IMR-90 (cell line): ENCODE data around the gene OPHN1. TPM values are rescaled to one million over a fixed set of nuclear protein-coding genes. Genes with fewer than 3 reads are reported as not detected.

Experiments
- ATAC-seq: fragments of 200-7000 bp; cut with Tn5 transposase; 2 replicates; pipeline ENCODE4 v1.9.1; 2020; ENCODE audit warnings: low read depth, mild to moderate bottlenecking, moderate library complexity
- BruUV-seq: library from RNA; stranded (reverse); fragments of 400-500 nt; replicated peaks from 2 replicates; lab custom pipeline; 2021; lab: Mats Ljungman, UMichigan
- CTCF ChIA-PET: fragments of 300-600 bp; formaldehyde crosslinking; extraction: SDS; loops from one replicate; lab custom pipeline; 2021; ENCODE audit warnings: antibody characterized with exemption; lab: Yijun Ruan, JAX
- POLR2A ChIA-PET: fragments of 300-600 bp; sonication (Branson Sonifier 250); formaldehyde crosslinking; loops from one replicate; lab custom pipeline; 2022; ENCODE audit warnings: antibody characterized with exemption; ENCODE audit not compliant: unreplicated experiment; lab: Charles Lee
- DNase-seq: peaks from one replicate; pipeline ENCODE4 v3.0.0; 2013
- H2AFZ ChIP-seq: replicated peaks from 2 replicates; pipeline ENCODE3; 2013; ENCODE audit warnings: low read length, mild to moderate bottlenecking; ENCODE audit not compliant: poor library complexity
- H2AK5ac ChIP-seq: 2 replicates; pipeline ENCODE4 v1.6.1; 2013; ENCODE audit warnings: low read depth, low read length, inconsistent platforms
- H2AK9ac ChIP-seq: replicated peaks from 2 replicates; pipeline ENCODE3; 2013; ENCODE audit warnings: mild to moderate bottlenecking, low read depth, low read length, moderate library complexity; ENCODE audit not compliant: poor library complexity
- H2BK120ac ChIP-seq: 2 replicates; pipeline ENCODE4 v1.6.1; 2013; ENCODE audit warnings: low read depth, low read length, inconsistent platforms
- H2BK15ac ChIP-seq: 3 replicates; pipeline ENCODE4 v1.6.1; 2013; ENCODE audit warnings: low read depth, low read length, inconsistent platforms
- H2BK20ac ChIP-seq: 2 replicates; pipeline ENCODE4 v1.6.1; 2013; ENCODE audit warnings: low read depth, mild to moderate bottlenecking, inconsistent platforms, low read length, moderate library complexity
- H2BK5ac ChIP-seq: 2 replicates; pipeline ENCODE4 v1.6.1; 2013; ENCODE audit warnings: mild to moderate bottlenecking, low read depth, low read length, inconsistent platforms; ENCODE audit not compliant: poor library complexity, severe bottlenecking
- H3K14ac ChIP-seq: replicated peaks from 2 replicates; pipeline ENCODE4 v1.6.1; 2013; ENCODE audit warnings: low read depth, low read length, inconsistent platforms
- H3K18ac ChIP-seq: 2 replicates; pipeline ENCODE4 v1.6.1; 2013; ENCODE audit warnings: low read depth, low read length, control low read depth
- H3K23ac ChIP-seq: 2 replicates; pipeline ENCODE4 v1.6.1; 2013; ENCODE audit warnings: low read depth, low read length, inconsistent platforms
- H3K27ac ChIP-seq: 2 replicates; pipeline ENCODE4 v1.5.1; 2013; ENCODE audit warnings: mild to moderate bottlenecking, control low read depth, low read length; ENCODE audit not compliant: insufficient read depth
- H3K27me3 ChIP-seq: 2 replicates; pipeline ENCODE4 v1.6.1; 2013; ENCODE audit warnings: low read length; ENCODE audit not compliant: control insufficient read depth, insufficient read depth
- H3K36me3 ChIP-seq: 2 replicates; pipeline ENCODE4 v1.6.1; 2013; ENCODE audit warnings: low read length, mixed read lengths; ENCODE audit not compliant: control insufficient read depth, insufficient read depth
- H3K4ac ChIP-seq: 2 replicates; pipeline ENCODE4 v1.6.1; 2013; ENCODE audit warnings: low read depth, low read length, inconsistent platforms
- H3K4me1 ChIP-seq: 2 replicates; pipeline ENCODE4 v1.6.1; 2013; ENCODE audit warnings: low read length, mixed read lengths; ENCODE audit not compliant: control insufficient read depth, insufficient read depth
- H3K4me2 ChIP-seq: 2 replicates; pipeline ENCODE4 v1.6.1; 2013; ENCODE audit warnings: low read depth, mild to moderate bottlenecking, control low read depth, low read length, moderate library complexity
- H3K4me3 ChIP-seq: 2 replicates; pipeline ENCODE4 v1.5.1; 2013; ENCODE audit warnings: low read depth, mild to moderate bottlenecking, control low read depth, low read length, moderate library complexity; ENCODE audit not compliant: insufficient read depth
- H3K56ac ChIP-seq: 2 replicates; pipeline ENCODE4 v1.6.1; 2013; ENCODE audit warnings: low read length, inconsistent platforms; ENCODE audit not compliant: insufficient read depth; ENCODE audit errors: extremely low read depth
- H3K79me1 ChIP-seq, 2 experiments: 2 replicates each; pipeline ENCODE4 v1.6.1; 2013; ENCODE audit warnings: low read length in 2 of 2, inconsistent platforms in 1 of 2, low read depth in 1 of 2
- H3K9ac ChIP-seq: 2 replicates; pipeline ENCODE4 v1.6.1; 2013; ENCODE audit warnings: low read depth, low read length, control low read depth
- H3K9me1 ChIP-seq: 2 replicates; pipeline ENCODE4 v1.6.1; 2013; ENCODE audit warnings: low read length, inconsistent platforms; ENCODE audit not compliant: insufficient read depth
- H3K9me3 ChIP-seq: 2 replicates; pipeline ENCODE4 v1.6.1; 2013; ENCODE audit warnings: low read length; ENCODE audit not compliant: control insufficient read depth, insufficient read depth
- H4K20me1 ChIP-seq: 2 replicates; pipeline ENCODE4 v1.6.1; 2013; ENCODE audit warnings: low read length, inconsistent platforms; ENCODE audit not compliant: insufficient read depth
- H4K5ac ChIP-seq: 2 replicates; pipeline ENCODE4 v1.6.1; 2013; ENCODE audit warnings: mild to moderate bottlenecking, low read depth, low read length, control low read depth
- H4K8ac ChIP-seq, 2 experiments: 2 replicates each; pipeline ENCODE4 v1.6.1; 2013; ENCODE audit warnings: low read depth in 2 of 2, low read length in 2 of 2, control low read depth in 1 of 2, inconsistent platforms in 1 of 2
- H4K91ac ChIP-seq: 2 replicates; pipeline ENCODE4 v1.6.1; 2013; ENCODE audit warnings: low read depth, low read length, inconsistent platforms; ENCODE audit not compliant: insufficient read depth
- BHLHE40 ChIP-seq: fragments of 150-350 bp; IDR thresholded peaks from 2 replicates; pipeline ENCODE4 v1.6.1; 2016; ENCODE audit warnings: mild to moderate bottlenecking, low read depth, low read length
- CEBPB ChIP-seq: IDR thresholded peaks from 2 replicates; pipeline ENCODE4 v1.6.1; 2012; ENCODE audit warnings: low read depth, low read length, improper control_type of control experiment
- CHD1 ChIP-seq: IDR thresholded peaks from 2 replicates; pipeline ENCODE4 v1.6.1; 2012; ENCODE audit warnings: low read depth, low read length, improper control_type of control experiment
- CTCF ChIP-seq: conservative IDR thresholded peaks from 2 replicates; pipeline ENCODE4 v1.5.1; 2012; ENCODE audit warnings: mild to moderate bottlenecking, low read depth, low read length, improper control_type of control experiment
- ELK1 ChIP-seq: fragments of 150-350 bp; IDR thresholded peaks from 2 replicates; pipeline ENCODE4 v1.6.1; 2016; ENCODE audit warnings: low read depth, mild to moderate bottlenecking, low read length, moderate library complexity, borderline replicate concordance
- FOS ChIP-seq: fragments of 150-350 bp; IDR thresholded peaks from 2 replicates; pipeline ENCODE4 v1.6.1; 2016; ENCODE audit warnings: low read depth, low read length
- MAFK ChIP-seq: IDR thresholded peaks from 2 replicates; pipeline ENCODE4 v1.6.1; 2012; ENCODE audit warnings: low read depth, low read length, improper control_type of control experiment
- MAZ ChIP-seq: IDR thresholded peaks from 2 replicates; pipeline ENCODE4 v1.6.1; 2012; ENCODE audit warnings: low read depth, mild to moderate bottlenecking, low read length, improper control_type of control experiment, moderate library complexity, borderline replicate concordance
- MXI1 ChIP-seq: IDR thresholded peaks from 2 replicates; pipeline ENCODE4 v1.6.1; 2012; ENCODE audit warnings: low read depth, mild to moderate bottlenecking, low read length, moderate library complexity, borderline replicate concordance
- NFE2L2 ChIP-seq: fragments of 150-350 bp; IDR thresholded peaks from 2 replicates; pipeline ENCODE4 v1.6.1; 2016; ENCODE audit warnings: low read depth, mild to moderate bottlenecking, low read length
- POLR2A ChIP-seq: IDR thresholded peaks from 2 replicates; pipeline ENCODE4 v1.6.1; 2012; ENCODE audit warnings: mild to moderate bottlenecking, low read depth, low read length
- RAD21 ChIP-seq: IDR thresholded peaks from 2 replicates; pipeline ENCODE4 v1.6.1; 2012; ENCODE audit warnings: low read length, improper control_type of control experiment
- RCOR1 ChIP-seq: IDR thresholded peaks from 2 replicates; pipeline ENCODE4 v1.6.1; 2012; ENCODE audit warnings: mild to moderate bottlenecking, low read length, improper control_type of control experiment; ENCODE audit not compliant: insufficient replicate concordance
- RFX5 ChIP-seq: IDR thresholded peaks from 2 replicates; pipeline ENCODE4 v1.8.0; 2012; ENCODE audit warnings: low read depth, mild to moderate bottlenecking, low read length, moderate library complexity
- SMC3 ChIP-seq: fragments of 150-350 bp; IDR thresholded peaks from 2 replicates; pipeline ENCODE4 v1.6.1; 2016; ENCODE audit warnings: low read depth, mild to moderate bottlenecking, antibody characterized with exemption, low read length, moderate library complexity
- WGBS, 2 experiments: methylation state at CpG; one replicate each; pipeline versions ENCODE4 v1.1.5 to v1.1.7; 2013; ENCODE audit warnings: missing lambda C conversion rate in 2 of 2; ENCODE audit not compliant: insufficient read length in 1 of 2; ENCODE audit errors: extremely low coverage in 2 of 2; 5-methylcytosine and 5-hydroxymethylcytosine counted together
- dilution Hi-C: fragments of 300-500 bp; cut with HindIII; formaldehyde crosslinking; loops from one replicate; pipeline ENCODE4 v1.14.3; 2018; ENCODE audit warnings: low sequenced_read_pairs; ENCODE audit not compliant: unreplicated experiment
- in situ Hi-C: fragments of 300-500 bp; cut with MboI; formaldehyde crosslinking; loops from 3 replicates; pipeline ENCODE4 v1.14.3; 2019; ENCODE audit warnings: low sequenced_read_pairs, inconsistent platforms, mixed read lengths
- intact Hi-C: fragments of 100-400 bp; cut with micrococcal nuclease; formaldehyde crosslinking; loops from 2 replicates; pipeline ENCODE4 v1.10.0; 2022
- polyA plus RNA-seq, 3 experiments: library from polyadenylated mRNA; depleted of rRNA; stranded (reverse); fragments of >200 nt; gene quantifications; 2 replicates each; pipeline ENCODE4 v1.2.3, GENCODE V29; 2012; ENCODE audit warnings: low replicate concordance in 1 of 3
- total RNA-seq: library from RNA; depleted of rRNA; stranded (reverse); fragments of >200 nt; gene quantifications from 2 replicates; pipeline ENCODE4 v1.2.3, GENCODE V29; 2012
- TF ChIP-seq, protein P1 (sequence below): fragments of 150-350 bp; IDR thresholded peaks from 2 replicates; pipeline ENCODE4 v1.6.1; 2017; ENCODE audit warnings: mild to moderate bottlenecking, antibody characterized with exemption, low read length, low read depth

The OPHN1 gene
- total and polyA plus RNA-seq, 2 of the 4 experiments (the other 2 are of a cell fraction), result 4.0 to 13.1 TPM

DNA sequence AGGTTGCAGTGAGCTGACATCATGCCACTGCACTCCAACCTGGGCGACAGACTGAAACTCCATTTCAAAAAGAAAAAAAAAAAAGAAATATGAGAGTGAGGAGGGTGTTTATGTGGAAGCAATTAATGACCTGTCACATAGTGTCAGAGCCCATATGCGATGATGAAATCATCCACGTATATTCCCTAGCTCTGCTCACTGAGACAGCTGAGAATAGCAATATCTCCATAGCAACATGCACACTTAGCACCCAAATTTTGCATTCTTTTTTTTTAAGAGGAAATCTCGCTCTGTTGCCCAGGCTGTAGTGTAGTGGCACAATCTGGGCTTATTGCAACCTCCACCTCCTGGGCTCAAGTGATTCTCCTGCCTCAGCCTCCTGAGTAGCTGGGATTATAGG is 31.5 kb upstream of the OPHN1 start:
- TF ChIP-seq RCOR1, result no peak
- no peak for TF ChIP-seq NFE2L2
- TF ChIP-seq, protein P1, sequence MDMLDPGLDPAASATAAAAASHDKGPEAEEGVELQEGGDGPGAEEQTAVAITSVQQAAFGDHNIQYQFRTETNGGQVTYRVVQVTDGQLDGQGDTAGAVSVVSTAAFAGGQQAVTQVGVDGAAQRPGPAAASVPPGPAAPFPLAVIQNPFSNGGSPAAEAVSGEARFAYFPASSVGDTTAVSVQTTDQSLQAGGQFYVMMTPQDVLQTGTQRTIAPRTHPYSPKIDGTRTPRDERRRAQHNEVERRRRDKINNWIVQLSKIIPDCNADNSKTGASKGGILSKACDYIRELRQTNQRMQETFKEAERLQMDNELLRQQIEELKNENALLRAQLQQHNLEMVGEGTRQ, result no peak
- no peak for TF ChIP-seq FOS
- TF ChIP-seq RFX5, result no peak
- TF ChIP-seq RAD21, result no peak
- TF ChIP-seq MAZ, result no peak
- no peak for TF ChIP-seq MXI1
- TF ChIP-seq BHLHE40, result no peak
- no peak for TF ChIP-seq MAFK
- no peak for TF ChIP-seq CHD1
- TF ChIP-seq POLR2A, result no peak
- no peak for TF ChIP-seq CEBPB
- no peak for TF ChIP-seq ELK1
- no peak for TF ChIP-seq CTCF
- TF ChIP-seq SMC3, result no peak
- no TSS peak for BruUV-seq
- no peak overlapping the region for H3K23ac ChIP-seq
- no peak overlapping the region for H3K14ac ChIP-seq
- H2AK9ac ChIP-seq, result no peak overlapping the region
- H2BK15ac ChIP-seq, result no peak overlapping the region
- ATAC-seq (no peak), DNase-seq (no peak)
- dilution Hi-C loops (no loop called here), in situ Hi-C loops (loop anchor here (5.0 kb wide), 1 partner anchor 267 kb away; no protein-coding TSS in a partner anchor), intact Hi-C loops (no loop called here)
- no peak overlapping the region for H3K56ac ChIP-seq
- no peak overlapping the region for H4K8ac ChIP-seq
- H3K9me3 ChIP-seq, result no peaks in the 10 kb centered on the region
- no peak overlapping the region for H3K4me2 ChIP-seq
- no peak overlapping the region for H2AK5ac ChIP-seq
- ChIA-PET CTCF (no interaction called here), POLR2A (no interaction called here)
- no peaks in the 10 kb centered on the region for H3K79me1 ChIP-seq
- no peak overlapping the region for H2BK120ac ChIP-seq
- H3K9ac ChIP-seq, result no peak overlapping the region
- no peaks in the 10 kb centered on the region for H4K20me1 ChIP-seq
- no peak overlapping the region for H2BK20ac ChIP-seq
- H2AFZ ChIP-seq, result no peak overlapping the region
- no peak overlapping the region for H3K4me3 ChIP-seq
- H3K18ac ChIP-seq, result no peak overlapping the region
- H4K91ac ChIP-seq, result no peak overlapping the region
- H3K4ac ChIP-seq, result no peak overlapping the region
- H3K27ac ChIP-seq, result no peak overlapping the region
- WGBS, 2 experiments, result no CpG with 5 or more reads among the region's 4 CpGs
- no peaks in the 10 kb centered on the region; the same call in 1 of the 2 replicates for H3K27me3 ChIP-seq
- H4K5ac ChIP-seq, result no peak overlapping the region
- no peaks in the 10 kb centered on the region for H3K9me1 ChIP-seq
- no peak overlapping the region for H2BK5ac ChIP-seq
- H3K4me1 ChIP-seq, result no peaks in the 10 kb centered on the region
- H3K36me3 ChIP-seq, result no peaks in the 10 kb centered on the region
